GM12878 (cell line): ENCODE measurements around the gene UVSSA. TPM values are rescaled to one million over a fixed set of nuclear protein-coding genes. Genes with fewer than 3 reads are reported as not detected.

Experiments
- ATAC-seq: fragments of 200-7000 bp; cut with Tn5 transposase; 3 replicates; pipeline ENCODE4 v1.9.1; 2020; ENCODE audit warnings: mild to moderate bottlenecking, moderate library complexity
- BruUV-seq: library from RNA; stranded (reverse); fragments of 400-500 nt; replicated peaks from 2 replicates; lab custom pipeline; 2021; lab: Mats Ljungman, UMichigan
- CTCF ChIA-PET: fragments of 300-600 bp; sonication (Branson Sonifier 250); formaldehyde crosslinking; extraction: SDS; loops from one replicate; lab custom pipeline; 2021; ENCODE audit warnings: inconsistent platforms; lab: Yijun Ruan, JAX
- POLR2A ChIA-PET: fragments of 350-600 bp; formaldehyde crosslinking; extraction: SDS; loops from one replicate; lab custom pipeline; 2021; ENCODE audit warnings: inconsistent platforms; lab: Charles Lee
- RAD21 ChIA-PET: fragments of 300-600 bp; sonication (Branson Sonifier 250); formaldehyde crosslinking; loops from one replicate; lab custom pipeline; 2023; ENCODE audit warnings: antibody characterized with exemption; ENCODE audit not compliant: unreplicated experiment; lab: Charles Lee
- SMC1A ChIA-PET: fragments of 300-600 bp; sonication (Branson Sonifier 250); formaldehyde crosslinking; loops from one replicate; lab custom pipeline; 2023; ENCODE audit not compliant: unreplicated experiment, uncharacterized antibody; lab: Charles Lee
- DNase-seq: peaks from one replicate; pipeline ENCODE4 v3.0.0-alpha.2; 2011; ENCODE audit warnings: low read depth, low spot score
- FAIRE-seq: peaks from 3 replicates; lab custom pipeline; 2011; peaks lifted over from hg19 to GRCh38; lab: Jason Lieb, UNC
- H2AFZ ChIP-seq: 2 replicates; pipeline ENCODE4 v1.6.0; 2011; ENCODE audit warnings: low read depth, low read length, control low read depth; ENCODE audit not compliant: control insufficient read depth
- H3K27ac ChIP-seq: 2 replicates; pipeline ENCODE4 v1.5.1; 2011; ENCODE audit warnings: control low read depth; ENCODE audit not compliant: control insufficient read depth, insufficient read depth
- H3K27me3 ChIP-seq, 2 experiments: replicated peaks in 1 of 2; 2 replicates each; pipeline versions ENCODE4 v1.6.0 to v1.6.1; 2011; ENCODE audit warnings: low read length in 1 of 2; ENCODE audit not compliant: control insufficient read depth in 2 of 2, insufficient read depth in 2 of 2
- H3K36me3 ChIP-seq, 2 experiments: 2 replicates each; pipeline ENCODE4 v1.5.1; 2011; ENCODE audit warnings: low read length in 1 of 2; ENCODE audit not compliant: control insufficient read depth in 2 of 2, insufficient read depth in 2 of 2
- H3K4me1 ChIP-seq: 2 replicates; pipeline ENCODE4 v1.6.1; 2011; ENCODE audit warnings: mild to moderate bottlenecking, low read length, moderate library complexity, mixed read lengths; ENCODE audit not compliant: control insufficient read depth, insufficient read depth
- H3K4me2 ChIP-seq: 2 replicates; pipeline ENCODE4 v1.6.0; 2011; ENCODE audit warnings: control low read depth; ENCODE audit not compliant: control insufficient read depth, insufficient read depth
- H3K4me3 ChIP-seq: fragments of 200-600 bp; sonication (generic); 2 replicates; pipeline ENCODE4 v1.5.1; 2016
- H3K79me2 ChIP-seq: 2 replicates; pipeline ENCODE4 v1.6.0; 2011; ENCODE audit warnings: low read length; ENCODE audit not compliant: control insufficient read depth, insufficient read depth
- H3K9ac ChIP-seq: 2 replicates; pipeline ENCODE4 v1.8.0; 2011; ENCODE audit warnings: low read length, control low read depth, mixed read lengths; ENCODE audit not compliant: control insufficient read depth, insufficient read depth
- H3K9me3 ChIP-seq: replicated peaks from 3 replicates; pipeline ENCODE4 v1.5.1; 2011; ENCODE audit warnings: mild to moderate bottlenecking, low read length; ENCODE audit not compliant: control insufficient read depth, insufficient read depth
- H4K20me1 ChIP-seq: 2 replicates; pipeline ENCODE4 v1.6.0; 2011; ENCODE audit not compliant: control insufficient read depth, insufficient read depth
- ASH2L ChIP-seq: fragments of 300-600, 200-600 bp; sonication (generic); IDR thresholded peaks from 2 replicates; pipeline ENCODE4 v1.6.1; 2017; ENCODE audit warnings: low read depth, mild to moderate bottlenecking, borderline replicate concordance
- BCL11A ChIP-seq: IDR thresholded peaks from 2 replicates; pipeline ENCODE4 v1.6.1; 2011; ENCODE audit warnings: low read depth, low read length
- CBX5 ChIP-seq: sonication (generic); IDR thresholded peaks from 2 replicates; pipeline ENCODE4 v1.6.1; 2016; ENCODE audit warnings: low read depth, moderate library complexity, mild to moderate bottlenecking, inconsistent platforms
- CREB1 ChIP-seq: IDR thresholded peaks from 2 replicates; pipeline ENCODE4 v1.6.1; 2012; ENCODE audit warnings: low read depth, mild to moderate bottlenecking, inconsistent platforms
- EZH2 ChIP-seq: IDR thresholded peaks from 2 replicates; pipeline ENCODE4 v1.6.1; 2012; ENCODE audit warnings: low read depth, mild to moderate bottlenecking, control low read depth, inconsistent platforms, low read length, borderline replicate concordance; ENCODE audit not compliant: control insufficient read depth
- HDAC2 ChIP-seq: fragments of 200-600 bp; sonication (generic); IDR thresholded peaks from 2 replicates; pipeline ENCODE4 v1.6.1; 2017
- JUNB ChIP-seq: IDR thresholded peaks from 2 replicates; pipeline ENCODE4 v1.6.1; 2016; ENCODE audit warnings: antibody characterized with exemption, mild to moderate bottlenecking
- KAT2A ChIP-seq: conservative IDR thresholded peaks from 2 replicates; pipeline ENCODE4 v1.6.1; 2011; ENCODE audit warnings: low read depth, low read length; ENCODE audit not compliant: control insufficient read depth
- KDM1A ChIP-seq: fragments of 200-600 bp; sonication (generic); IDR thresholded peaks from 2 replicates; pipeline ENCODE4 v1.6.1; 2016; ENCODE audit warnings: borderline replicate concordance
- MTA2 ChIP-seq: fragments of 450-650 bp; IDR thresholded peaks from 2 replicates; pipeline ENCODE4 v1.6.1; 2016; ENCODE audit warnings: low read depth, mild to moderate bottlenecking, moderate library complexity
- MXI1 ChIP-seq: fragments of 150-350 bp; IDR thresholded peaks from 2 replicates; pipeline ENCODE4 v1.6.1; 2011; ENCODE audit warnings: low read depth, mild to moderate bottlenecking, inconsistent platforms, low read length, improper control_type of control experiment
- NBN ChIP-seq: fragments of 450-650 bp; IDR thresholded peaks from 2 replicates; pipeline ENCODE4 v1.6.1; 2016
- PML ChIP-seq: IDR thresholded peaks from 2 replicates; pipeline ENCODE4 v1.6.1; 2012; ENCODE audit warnings: low read length, inconsistent platforms
- POLR2AphosphoS5 ChIP-seq: IDR thresholded peaks from 2 replicates; pipeline ENCODE4 v1.6.1; 2011; ENCODE audit warnings: mild to moderate bottlenecking, low read length, inconsistent platforms
- WGBS: methylation state at CpG from one replicate; pipeline ENCODE4 v1.1.6; 2016; ENCODE audit warnings: low lambda C conversion rate; ENCODE audit not compliant: insufficient replicate concordance, insufficient coverage; ENCODE audit errors: missing lambda C conversion rate; 5-methylcytosine and 5-hydroxymethylcytosine counted together
- in situ Hi-C: fragments of 300-500 bp; cut with MboI; formaldehyde crosslinking; loops from 9 replicates; pipeline ENCODE4 v1.14.3; 2018; ENCODE audit warnings: mixed read lengths
- intact Hi-C: fragments of 100-400 bp; cut with micrococcal nuclease; formaldehyde crosslinking; loops from one replicate; pipeline ENCODE4 v1.14.2; 2022; ENCODE audit not compliant: unreplicated experiment
- polyA plus RNA-seq, 11 experiments: library from polyadenylated mRNA; depleted of rRNA in 4 of 11; unstranded in 6 of 11; stranded (reverse) in 5 of 11; fragments of >200 nt; fragmentation: Nextera tagmentation in 4 of 11; fragmentation: Illumina TruSeq in 1 of 11; extraction: Ambion mirVana in 4 of 11; extraction: Trizol in 1 of 11; gene quantifications; 1 replicate in 1 of 11; 2 replicates in 10 of 11; pipeline versions ENCODE4 v1.2.1 to v1.2.3, GENCODE V29; 2011 to 2016; ENCODE audit warnings: inconsistent platforms in 2 of 11, missing spikeins in 2 of 11, low read depth in 1 of 11
- total RNA-seq, 4 experiments: library from RNA; depleted of rRNA in 3 of 4; stranded (reverse); fragments of >200 nt in 3 of 4; fragmentation: Illumina TruSeq in 1 of 4; extraction: Trizol in 1 of 4; gene quantifications; 2 replicates each; pipeline versions ENCODE4 v1.2.1 to v1.2.3, GENCODE V29; 2013 to 2021
- TF ChIP-seq, protein P1 (sequence below): fragments of 450-650 bp; IDR thresholded peaks from 2 replicates; pipeline ENCODE4 v1.6.1; 2017; ENCODE audit warnings: borderline replicate concordance
- TF ChIP-seq, protein P2 (sequence below): fragments of 450-650 bp; IDR thresholded peaks from 2 replicates; pipeline ENCODE4 v1.6.1; 2018; ENCODE audit warnings: mild to moderate bottlenecking, low read depth, moderate library complexity; ENCODE audit not compliant: partially characterized antibody
- TF ChIP-seq, protein P3 (sequence below): fragments of 450-650 bp; IDR thresholded peaks from 2 replicates; pipeline ENCODE4 v1.6.1; 2016; ENCODE audit warnings: mild to moderate bottlenecking

The UVSSA gene
- total and polyA plus RNA-seq, 10 of the 15 experiments (the other 5 are each of a cell fraction or from before 2014, with no cell fraction given): 0.34 to 16.8 (median 3.6) TPM

DNA sequence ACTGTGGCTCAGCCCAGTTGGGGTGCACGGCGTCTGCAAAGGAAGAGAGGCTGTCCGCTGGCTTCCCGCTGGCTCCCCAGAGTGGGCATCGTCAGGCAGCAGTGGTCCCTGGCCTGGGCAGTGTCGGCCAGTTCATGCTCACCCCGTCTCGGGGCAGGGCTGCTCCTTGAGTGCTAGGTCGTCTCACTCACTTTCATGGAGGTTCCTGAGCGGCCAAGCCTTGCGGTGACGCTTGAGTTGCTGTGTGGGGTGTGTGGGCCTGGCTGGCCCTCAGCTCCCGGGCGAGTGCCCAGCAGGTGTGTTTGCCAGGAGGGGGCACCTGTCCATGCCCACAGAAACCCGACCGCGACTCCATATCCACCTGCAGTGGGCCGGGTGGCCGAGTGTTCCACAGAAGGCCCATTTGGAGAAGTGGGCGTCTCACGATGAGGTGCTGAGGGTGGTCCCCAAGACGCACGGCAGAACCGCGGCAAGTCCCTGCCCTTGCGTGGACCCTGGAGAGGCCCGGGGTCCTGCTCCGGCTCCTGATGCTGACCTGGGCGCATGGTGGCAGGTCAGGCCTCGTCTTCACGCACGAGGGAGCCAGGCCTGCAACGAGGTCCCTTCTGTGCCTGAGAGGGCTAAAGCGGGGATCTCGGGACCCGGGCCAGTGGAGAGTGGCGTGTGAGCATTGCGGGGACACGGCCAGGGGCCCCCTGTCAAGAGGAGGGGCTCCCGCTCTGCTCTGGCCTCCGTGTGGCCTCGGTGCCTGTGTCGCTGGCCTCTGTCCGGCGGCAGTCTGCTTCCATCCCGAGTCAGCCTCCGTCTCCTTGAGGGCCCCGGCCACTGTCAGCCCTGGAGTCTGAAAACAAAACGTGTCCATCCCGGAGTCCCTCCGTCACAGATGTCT, 18.5 kb upstream of the UVSSA start:
- Histone ChIP-seq H3K27me3 (no peaks in the 10 kb centered on the region), H4K20me1 (no peaks in the 10 kb centered on the region), H3K27ac (no peak overlapping the region), H3K9ac (no peak overlapping the region), H3K4me3 (no peak overlapping the region), H2AFZ (no peak overlapping the region), H3K4me2 (no peak overlapping the region), H3K4me1 (no peaks in the 10 kb centered on the region), H3K36me3 (peaks cover under 1 to 33% of the 10 kb centered on the region in 2 experiments; a peak in 3 of 4 replicates), H3K79me2 (no peaks in the 10 kb centered on the region), H3K9me3 (no peaks in the 10 kb centered on the region)
- DNase-seq (no peak), FAIRE-seq (no peak), ATAC-seq (no peak)
- BruUV-seq: no TSS peak
- in situ Hi-C loops: no loop called here
- ChIA-PET CTCF (no interaction called here), POLR2A (no interaction called here), SMC1A (interaction anchor here (0.7 kb wide), 1 partner anchor 366 kb away, joined by 3 read pairs; no protein-coding TSS in a partner anchor), RAD21 (no interaction called here)
- intact Hi-C loops: no loop called here
- no peak for TF ChIP-seq EZH2
- TF ChIP-seq POLR2AphosphoS5: no peak
- no peak for TF ChIP-seq CREB1
- TF ChIP-seq KAT2A: no peak
- no peak for TF ChIP-seq JUNB
- TF ChIP-seq KDM1A: no peak
- TF ChIP-seq, protein P1, sequence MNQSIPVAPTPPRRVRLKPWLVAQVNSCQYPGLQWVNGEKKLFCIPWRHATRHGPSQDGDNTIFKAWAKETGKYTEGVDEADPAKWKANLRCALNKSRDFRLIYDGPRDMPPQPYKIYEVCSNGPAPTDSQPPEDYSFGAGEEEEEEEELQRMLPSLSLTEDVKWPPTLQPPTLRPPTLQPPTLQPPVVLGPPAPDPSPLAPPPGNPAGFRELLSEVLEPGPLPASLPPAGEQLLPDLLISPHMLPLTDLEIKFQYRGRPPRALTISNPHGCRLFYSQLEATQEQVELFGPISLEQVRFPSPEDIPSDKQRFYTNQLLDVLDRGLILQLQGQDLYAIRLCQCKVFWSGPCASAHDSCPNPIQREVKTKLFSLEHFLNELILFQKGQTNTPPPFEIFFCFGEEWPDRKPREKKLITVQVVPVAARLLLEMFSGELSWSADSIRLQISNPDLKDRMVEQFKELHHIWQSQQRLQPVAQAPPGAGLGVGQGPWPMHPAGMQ: no peak
- TF ChIP-seq CBX5: no peak
- TF ChIP-seq PML: no peak
- TF ChIP-seq ASH2L: no peak
- no peak for TF ChIP-seq MTA2
- no peak for TF ChIP-seq MXI1
- TF ChIP-seq, protein P2, sequence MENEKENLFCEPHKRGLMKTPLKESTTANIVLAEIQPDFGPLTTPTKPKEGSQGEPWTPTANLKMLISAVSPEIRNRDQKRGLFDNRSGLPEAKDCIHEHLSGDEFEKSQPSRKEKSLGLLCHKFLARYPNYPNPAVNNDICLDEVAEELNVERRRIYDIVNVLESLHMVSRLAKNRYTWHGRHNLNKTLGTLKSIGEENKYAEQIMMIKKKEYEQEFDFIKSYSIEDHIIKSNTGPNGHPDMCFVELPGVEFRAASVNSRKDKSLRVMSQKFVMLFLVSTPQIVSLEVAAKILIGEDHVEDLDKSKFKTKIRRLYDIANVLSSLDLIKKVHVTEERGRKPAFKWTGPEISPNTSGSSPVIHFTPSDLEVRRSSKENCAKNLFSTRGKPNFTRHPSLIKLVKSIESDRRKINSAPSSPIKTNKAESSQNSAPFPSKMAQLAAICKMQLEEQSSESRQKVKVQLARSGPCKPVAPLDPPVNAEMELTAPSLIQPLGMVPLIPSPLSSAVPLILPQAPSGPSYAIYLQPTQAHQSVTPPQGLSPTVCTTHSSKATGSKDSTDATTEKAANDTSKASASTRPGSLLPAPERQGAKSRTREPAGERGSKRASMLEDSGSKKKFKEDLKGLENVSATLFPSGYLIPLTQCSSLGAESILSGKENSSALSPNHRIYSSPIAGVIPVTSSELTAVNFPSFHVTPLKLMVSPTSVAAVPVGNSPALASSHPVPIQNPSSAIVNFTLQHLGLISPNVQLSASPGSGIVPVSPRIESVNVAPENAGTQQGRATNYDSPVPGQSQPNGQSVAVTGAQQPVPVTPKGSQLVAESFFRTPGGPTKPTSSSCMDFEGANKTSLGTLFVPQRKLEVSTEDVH: no peak
- TF ChIP-seq, protein P3, sequence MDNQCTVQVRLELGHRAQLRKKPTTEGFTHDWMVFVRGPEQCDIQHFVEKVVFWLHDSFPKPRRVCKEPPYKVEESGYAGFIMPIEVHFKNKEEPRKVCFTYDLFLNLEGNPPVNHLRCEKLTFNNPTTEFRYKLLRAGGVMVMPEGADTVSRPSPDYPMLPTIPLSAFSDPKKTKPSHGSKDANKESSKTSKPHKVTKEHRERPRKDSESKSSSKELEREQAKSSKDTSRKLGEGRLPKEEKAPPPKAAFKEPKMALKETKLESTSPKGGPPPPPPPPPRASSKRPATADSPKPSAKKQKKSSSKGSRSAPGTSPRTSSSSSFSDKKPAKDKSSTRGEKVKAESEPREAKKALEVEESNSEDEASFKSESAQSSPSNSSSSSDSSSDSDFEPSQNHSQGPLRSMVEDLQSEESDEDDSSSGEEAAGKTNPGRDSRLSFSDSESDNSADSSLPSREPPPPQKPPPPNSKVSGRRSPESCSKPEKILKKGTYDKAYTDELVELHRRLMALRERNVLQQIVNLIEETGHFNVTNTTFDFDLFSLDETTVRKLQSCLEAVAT: no peak
- no peak for TF ChIP-seq NBN
- no peak for TF ChIP-seq HDAC2
- TF ChIP-seq BCL11A: no peak
- 94% methylated on average over 50 of the region's 51 CpGs for WGBS
